ENCODE data around the gene STXBP1.

Gene STXBP1

GRCh38 chr9:127711831-127712274 is 99.8 kb downstream of the STXBP1 start:
- no peak for TF ChIP-seq CTCF (IDR thresholded peaks at IDR 0.05)
- DNase-seq = no peak
- no peak overlapping the region for H3K27ac Mint-ChIP-seq
- H3K9me3 Mint-ChIP-seq = peaks cover 7% of the 10 kb centered on the region
- H3K4me3 Mint-ChIP-seq = no peak overlapping the region
- H3K27me3 Mint-ChIP-seq (ENCODE audit: low read depth, poor library complexity) = peaks cover 44% of the 10 kb centered on the region
- H3K36me3 Mint-ChIP-seq (ENCODE audit: low read depth) = no peaks in the 10 kb centered on the region
- H3K4me1 Mint-ChIP-seq = peaks cover 40% of the 10 kb centered on the region

- TF ChIP-seq CTCF (IDR thresholded peaks at IDR 0.05) = no peak
- Mint-ChIP-seq H3K9me3 (peaks cover 7% of the 10 kb centered on the region), H3K27me3 (ENCODE audit: low read depth, poor library complexity) (peaks cover 44% of the 10 kb centered on the region), H3K27ac (no peak overlapping the region), H3K4me1 (peaks cover 36% of the 10 kb centered on the region), H3K36me3 (ENCODE audit: low read depth) (no peaks in the 10 kb centered on the region), H3K4me3 (no peak overlapping the region)
- no peak for DNase-seq
Observed at GRCh38 chr9:127712371-127712770, 100.3 kb downstream of the STXBP1 start.

GRCh38 chr9:127712867-127713266 is 100.8 kb downstream of the STXBP1 start:
- no peak for DNase-seq
- H3K4me3 Mint-ChIP-seq = no peak overlapping the region
- no peak overlapping the region for H3K27ac Mint-ChIP-seq
- peaks cover 7% of the 10 kb centered on the region for H3K9me3 Mint-ChIP-seq
- no peak for TF ChIP-seq CTCF (IDR thresholded peaks at IDR 0.05)
- H3K4me1 Mint-ChIP-seq = peaks cover 32% of the 10 kb centered on the region
- H3K36me3 Mint-ChIP-seq (ENCODE audit: low read depth) = no peaks in the 10 kb centered on the region
- H3K27me3 Mint-ChIP-seq (ENCODE audit: low read depth, poor library complexity) = peaks cover 44% of the 10 kb centered on the region

- Mint-ChIP-seq H3K4me1 (peaks cover 32% of the 10 kb centered on the region), H3K27ac (no peak overlapping the region), H3K27me3 (ENCODE audit: low read depth, poor library complexity) (peaks cover 44% of the 10 kb centered on the region), H3K4me3 (peak overlapping the region; percentile 78), H3K36me3 (ENCODE audit: low read depth) (no peaks in the 10 kb centered on the region), H3K9me3 (no peaks in the 10 kb centered on the region)
- TF ChIP-seq CTCF (IDR thresholded peaks at IDR 0.05) = no peak
- no peak for DNase-seq
Observed at GRCh38 chr9:127714020-127714750, 102.1 kb downstream of the STXBP1 start.

- TF ChIP-seq CTCF (IDR thresholded peaks at IDR 0.05) = no peak
- H3K9me3 Mint-ChIP-seq = no peaks in the 10 kb centered on the region
- no peaks in the 10 kb centered on the region for H3K36me3 Mint-ChIP-seq (ENCODE audit: low read depth)
- H3K4me3 Mint-ChIP-seq = peak overlapping the region; percentile 96
- H3K27me3 Mint-ChIP-seq (ENCODE audit: low read depth, poor library complexity) = peaks cover 42% of the 10 kb centered on the region
- H3K27ac Mint-ChIP-seq = no peak overlapping the region
- DNase-seq = peak; percentile 55
- H3K4me1 Mint-ChIP-seq = peaks cover 33% of the 10 kb centered on the region
Observed at GRCh38 chr9:127714951-127715469, 102.9 kb downstream of the STXBP1 start.
